Measurements from ENCODE around the gene VWA3A.

DNA sequence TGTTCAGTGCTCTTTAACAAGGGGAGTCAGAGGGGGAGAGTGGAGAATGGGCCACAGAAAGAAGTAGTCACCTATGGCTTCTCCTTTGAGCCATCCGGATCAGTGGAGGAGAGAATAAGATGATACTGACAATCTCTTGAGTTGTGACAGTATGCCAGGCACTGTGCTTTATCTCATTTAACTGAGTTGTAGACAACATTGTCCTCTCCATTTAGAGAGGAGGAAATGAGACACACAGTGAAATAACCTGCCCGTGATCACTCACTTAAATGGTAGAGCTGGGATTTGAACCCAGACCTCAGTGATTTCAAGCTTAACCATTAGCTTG lies 95.9 kb downstream of the VWA3A start:
- TF ChIP-seq POLR2A (IDR thresholded peaks at IDR 0.05) (no peak), POLR2AphosphoS5 (IDR thresholded peaks at IDR 0.05) (no peak)
- TF ChIP-seq, protein P1, sequence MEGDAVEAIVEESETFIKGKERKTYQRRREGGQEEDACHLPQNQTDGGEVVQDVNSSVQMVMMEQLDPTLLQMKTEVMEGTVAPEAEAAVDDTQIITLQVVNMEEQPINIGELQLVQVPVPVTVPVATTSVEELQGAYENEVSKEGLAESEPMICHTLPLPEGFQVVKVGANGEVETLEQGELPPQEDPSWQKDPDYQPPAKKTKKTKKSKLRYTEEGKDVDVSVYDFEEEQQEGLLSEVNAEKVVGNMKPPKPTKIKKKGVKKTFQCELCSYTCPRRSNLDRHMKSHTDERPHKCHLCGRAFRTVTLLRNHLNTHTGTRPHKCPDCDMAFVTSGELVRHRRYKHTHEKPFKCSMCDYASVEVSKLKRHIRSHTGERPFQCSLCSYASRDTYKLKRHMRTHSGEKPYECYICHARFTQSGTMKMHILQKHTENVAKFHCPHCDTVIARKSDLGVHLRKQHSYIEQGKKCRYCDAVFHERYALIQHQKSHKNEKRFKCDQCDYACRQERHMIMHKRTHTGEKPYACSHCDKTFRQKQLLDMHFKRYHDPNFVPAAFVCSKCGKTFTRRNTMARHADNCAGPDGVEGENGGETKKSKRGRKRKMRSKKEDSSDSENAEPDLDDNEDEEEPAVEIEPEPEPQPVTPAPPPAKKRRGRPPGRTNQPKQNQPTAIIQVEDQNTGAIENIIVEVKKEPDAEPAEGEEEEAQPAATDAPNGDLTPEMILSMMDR (IDR thresholded peaks at IDR 0.05) = no peak

Measured in breast epithelium (tissue), 3 donors.